ENCODE measurements around the gene ADAMTS16.

DNA sequence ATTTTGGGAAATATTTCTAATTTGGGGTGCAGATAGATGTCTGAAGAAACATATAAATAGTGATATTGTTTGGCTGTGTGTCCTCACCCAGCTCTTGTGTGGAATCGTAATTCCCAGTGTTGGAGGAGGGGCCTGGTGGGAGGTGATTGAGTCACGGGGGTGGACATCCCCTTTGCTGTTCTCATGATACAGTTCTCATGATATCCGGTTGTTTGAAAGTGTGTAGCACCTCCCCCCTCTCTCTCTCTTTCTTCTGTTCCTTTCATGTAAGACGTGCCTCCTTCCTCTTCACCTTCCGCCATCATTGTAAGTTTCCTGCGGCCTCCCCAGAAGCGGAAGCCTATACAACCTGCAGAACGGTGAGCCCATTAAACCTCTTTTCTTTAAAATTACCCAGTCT, 11.4 kb upstream of the ADAMTS16 start:
- TF ChIP-seq POLR2A (IDR thresholded peaks at IDR 0.05), result no peak
- TF ChIP-seq, protein P1, sequence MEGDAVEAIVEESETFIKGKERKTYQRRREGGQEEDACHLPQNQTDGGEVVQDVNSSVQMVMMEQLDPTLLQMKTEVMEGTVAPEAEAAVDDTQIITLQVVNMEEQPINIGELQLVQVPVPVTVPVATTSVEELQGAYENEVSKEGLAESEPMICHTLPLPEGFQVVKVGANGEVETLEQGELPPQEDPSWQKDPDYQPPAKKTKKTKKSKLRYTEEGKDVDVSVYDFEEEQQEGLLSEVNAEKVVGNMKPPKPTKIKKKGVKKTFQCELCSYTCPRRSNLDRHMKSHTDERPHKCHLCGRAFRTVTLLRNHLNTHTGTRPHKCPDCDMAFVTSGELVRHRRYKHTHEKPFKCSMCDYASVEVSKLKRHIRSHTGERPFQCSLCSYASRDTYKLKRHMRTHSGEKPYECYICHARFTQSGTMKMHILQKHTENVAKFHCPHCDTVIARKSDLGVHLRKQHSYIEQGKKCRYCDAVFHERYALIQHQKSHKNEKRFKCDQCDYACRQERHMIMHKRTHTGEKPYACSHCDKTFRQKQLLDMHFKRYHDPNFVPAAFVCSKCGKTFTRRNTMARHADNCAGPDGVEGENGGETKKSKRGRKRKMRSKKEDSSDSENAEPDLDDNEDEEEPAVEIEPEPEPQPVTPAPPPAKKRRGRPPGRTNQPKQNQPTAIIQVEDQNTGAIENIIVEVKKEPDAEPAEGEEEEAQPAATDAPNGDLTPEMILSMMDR (IDR thresholded peaks at IDR 0.05), result no peak
